Vagina (tissue), 2 donors: ENCODE results near the gene AATK.

Experiments used
- CTCF ChIP-seq, 3 experiments: fragments of 450-650 bp in 2 of 3; fragments of 200-600 bp in 1 of 3; sonication (generic) in 1 of 3; IDR thresholded peaks; one replicate each; pipeline ENCODE4 v1.5.1; 2017 to 2019; ENCODE audit warnings: antibody characterized with exemption in 3 of 3, mild to moderate bottlenecking in 2 of 3, moderate library complexity in 2 of 3
- POLR2A ChIP-seq, 2 donors: fragments of 450-650 bp; IDR thresholded peaks; one replicate each; pipeline ENCODE4 v1.6.1; 2017; ENCODE audit warnings: antibody characterized with exemption in 2 of 2, mild to moderate bottlenecking in 2 of 2, moderate library complexity in 2 of 2

- TF ChIP-seq CTCF (IDR thresholded peaks at IDR 0.05) (no peak), POLR2A (IDR thresholded peaks at IDR 0.05) (no peak)
Observed at GRCh38 chr17:81193470-81194224, 27.6 kb upstream of the AATK start.
